CD4-positive, alpha-beta T cell (primary cell): ENCODE measurements around the gene RNF175. TPM values are rescaled to one million over a fixed set of nuclear protein-coding genes. Genes with fewer than 3 reads are reported as not detected.

Experiments used
- ATAC-seq: fragments of 200-7000 bp; cut with Tn5 transposase; one replicate; pipeline ENCODE4 v1.10.0; 2022; ENCODE audit warnings: mild to moderate bottlenecking; ENCODE audit not compliant: poor library complexity
- CTCF ChIA-PET: fragments of 350-600 bp; sonication (Branson Sonifier 250); formaldehyde crosslinking; loops from one replicate; lab custom pipeline; 2021; ENCODE audit warnings: antibody characterized with exemption, inconsistent platforms; lab: Charles Lee
- POLR2A ChIA-PET: fragments of 350-600 bp; sonication (Branson Sonifier 250); formaldehyde crosslinking; loops from one replicate; lab custom pipeline; 2021; ENCODE audit warnings: antibody characterized with exemption, inconsistent platforms; lab: Charles Lee
- DNase-seq, 14 experiments: peaks; one replicate each; pipeline ENCODE4 v3.0.0-alpha.2; 2013 to 2020; ENCODE audit warnings: mixed read lengths in 2 of 14
- H3K27ac ChIP-seq, 2 donors: one replicate each; pipeline versions ENCODE4 v1.5.1 to v1.7.0; 2013; ENCODE audit warnings: low read length in 2 of 2, low read depth in 1 of 2, mild to moderate bottlenecking in 1 of 2
- H3K27me3 ChIP-seq, 2 experiments: 1 replicate in 1 of 2; 2 replicates in 1 of 2; pipeline versions ENCODE4 v1.6.1 to v1.7.0; 2013; ENCODE audit warnings: low read length in 2 of 2, control low read depth in 1 of 2, mild to moderate bottlenecking in 1 of 2, moderate library complexity in 1 of 2; ENCODE audit not compliant: insufficient read depth in 2 of 2, control insufficient read depth in 1 of 2
- H3K36me3 ChIP-seq: one replicate; pipeline ENCODE4 v1.6.1; 2013; ENCODE audit warnings: low read length, control low read depth; ENCODE audit not compliant: insufficient read depth
- H3K4me1 ChIP-seq: one replicate; pipeline ENCODE4 v1.6.1; 2013; ENCODE audit warnings: low read length, control low read depth; ENCODE audit not compliant: insufficient read depth
- H3K4me3 ChIP-seq: one replicate; pipeline ENCODE4 v1.5.1; 2013; ENCODE audit warnings: mild to moderate bottlenecking, low read length, moderate library complexity
- H3K9me3 ChIP-seq, 2 experiments: 1 replicate in 1 of 2; 2 replicates in 1 of 2; pipeline versions ENCODE4 v1.6.1 to v1.7.0; 2013; ENCODE audit warnings: low read length in 2 of 2, mild to moderate bottlenecking in 2 of 2, control low read depth in 1 of 2, moderate library complexity in 1 of 2; ENCODE audit not compliant: control insufficient read depth in 1 of 2, insufficient read depth in 1 of 2
- H3K27ac Mint-ChIP-seq: one replicate; pipeline ENCODE4 v1.8.0; 2020; ENCODE audit warnings: mixed read lengths
- H3K27me3 Mint-ChIP-seq: one replicate; pipeline ENCODE4 v1.8.0; 2021; ENCODE audit warnings: mixed read lengths
- H3K36me3 Mint-ChIP-seq: one replicate; pipeline ENCODE4 v1.8.0; 2021; ENCODE audit warnings: low read depth, mixed read lengths
- H3K4me1 Mint-ChIP-seq: one replicate; pipeline ENCODE4 v1.8.0; 2021; ENCODE audit warnings: low read depth, mixed read lengths
- H3K4me3 Mint-ChIP-seq: one replicate; pipeline ENCODE4 v1.8.0; 2020; ENCODE audit warnings: mild to moderate bottlenecking, mixed read lengths
- H3K9me3 Mint-ChIP-seq: one replicate; pipeline ENCODE4 v1.8.0; 2020; ENCODE audit warnings: mixed read lengths
- intact Hi-C, 2 experiments: fragments of 100-400 bp; cut with DNase I in 1 of 2; cut with micrococcal nuclease in 1 of 2; formaldehyde crosslinking; loops; one replicate each; pipeline versions ENCODE4 v1.15.1 to v1.9.0; 2023 to 2025; cut with DNase I, micrococcal nuclease
- total RNA-seq, 174 experiments: library from RNA in 2 of 174; stranded (reverse) in 2 of 174; gene quantifications; one replicate each; pipeline ENCODE4 v1.2.3 and lab custom pipeline; 2021 to 2026
- TF ChIP-seq, protein P1 (sequence below): fragments of 200-600 bp; IDR thresholded peaks from one replicate; pipeline ENCODE4 v1.8.0; 2022; ENCODE audit warnings: antibody characterized with exemption, mild to moderate bottlenecking

Gene RNF175
- total RNA-seq, 2 experiments from 2014 or later = 1.4 to 1.8 TPM

DNA sequence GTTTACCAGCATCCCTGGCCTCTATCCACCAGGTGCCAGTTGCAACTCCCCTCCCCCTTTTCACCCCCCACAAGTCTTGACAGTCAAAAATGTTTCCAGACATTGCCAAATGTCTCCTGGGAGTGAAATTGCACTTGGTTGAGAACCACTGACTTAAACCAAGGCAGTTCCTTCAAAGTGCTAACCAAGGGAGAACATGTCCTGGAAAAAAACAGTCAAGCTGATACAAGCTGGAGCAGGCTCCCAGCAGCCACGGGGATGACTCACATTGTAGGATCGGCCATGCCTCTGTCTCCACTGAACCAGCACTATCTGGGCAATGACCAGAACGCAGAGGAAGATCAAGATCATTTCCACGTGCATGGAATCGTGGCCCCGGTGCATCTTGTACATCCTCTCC, 11.4 kb downstream of the RNF175 start:
- POLR2A ChIA-PET = no interaction called here
- CTCF ChIA-PET = no interaction called here
- no peaks in the 10 kb centered on the region for H3K4me1 ChIP-seq
- TF ChIP-seq, protein P1, sequence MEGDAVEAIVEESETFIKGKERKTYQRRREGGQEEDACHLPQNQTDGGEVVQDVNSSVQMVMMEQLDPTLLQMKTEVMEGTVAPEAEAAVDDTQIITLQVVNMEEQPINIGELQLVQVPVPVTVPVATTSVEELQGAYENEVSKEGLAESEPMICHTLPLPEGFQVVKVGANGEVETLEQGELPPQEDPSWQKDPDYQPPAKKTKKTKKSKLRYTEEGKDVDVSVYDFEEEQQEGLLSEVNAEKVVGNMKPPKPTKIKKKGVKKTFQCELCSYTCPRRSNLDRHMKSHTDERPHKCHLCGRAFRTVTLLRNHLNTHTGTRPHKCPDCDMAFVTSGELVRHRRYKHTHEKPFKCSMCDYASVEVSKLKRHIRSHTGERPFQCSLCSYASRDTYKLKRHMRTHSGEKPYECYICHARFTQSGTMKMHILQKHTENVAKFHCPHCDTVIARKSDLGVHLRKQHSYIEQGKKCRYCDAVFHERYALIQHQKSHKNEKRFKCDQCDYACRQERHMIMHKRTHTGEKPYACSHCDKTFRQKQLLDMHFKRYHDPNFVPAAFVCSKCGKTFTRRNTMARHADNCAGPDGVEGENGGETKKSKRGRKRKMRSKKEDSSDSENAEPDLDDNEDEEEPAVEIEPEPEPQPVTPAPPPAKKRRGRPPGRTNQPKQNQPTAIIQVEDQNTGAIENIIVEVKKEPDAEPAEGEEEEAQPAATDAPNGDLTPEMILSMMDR = no peak
- Mint-ChIP-seq H3K27me3 (peaks cover 4% of the 10 kb centered on the region), H3K36me3 (no peaks in the 10 kb centered on the region), H3K4me3 (no peak overlapping the region), H3K4me1 (no peaks in the 10 kb centered on the region), H3K9me3 (no peaks in the 10 kb centered on the region), H3K27ac (no peak overlapping the region)
- no peak overlapping the region for H3K4me3 ChIP-seq
- no peaks in the 10 kb centered on the region for H3K36me3 ChIP-seq
- H3K27ac ChIP-seq = no peak overlapping the region
- no peaks in the 10 kb centered on the region for H3K27me3 ChIP-seq
- ATAC-seq (no peak), DNase-seq (no peak)
- intact Hi-C loops = loop anchor here in 1 of 2 experiments (5.0 kb wide), 1 partner anchor 606 kb away; no protein-coding TSS in a partner anchor
- no peaks in the 10 kb centered on the region for H3K9me3 ChIP-seq

DNA sequence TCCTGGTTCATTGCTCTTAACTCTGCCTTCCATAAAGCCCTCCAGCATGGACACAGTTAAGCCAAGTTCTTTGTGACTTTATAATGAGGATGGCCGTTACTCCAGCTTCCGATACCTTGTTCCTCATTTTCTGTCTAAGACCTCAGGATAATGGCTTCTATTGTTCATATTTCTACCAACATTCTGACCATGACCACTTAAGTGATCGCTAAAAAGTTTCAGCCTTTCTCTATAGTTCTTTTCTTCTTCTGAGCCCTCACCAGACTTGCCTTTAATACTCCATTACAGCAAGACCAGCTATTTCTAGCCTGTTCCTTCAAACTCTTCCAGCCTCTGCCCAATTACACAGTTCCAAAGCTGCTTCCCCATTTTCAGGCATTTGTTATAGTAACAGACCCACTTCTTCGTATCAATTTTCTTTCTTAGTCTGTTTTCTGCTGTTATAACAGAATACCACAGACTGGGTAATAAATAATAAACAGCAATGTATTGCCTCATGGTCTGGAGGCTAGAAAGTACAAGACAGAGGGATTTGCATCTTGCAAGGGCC, 12.3 kb downstream of the RNF175 start:
- Mint-ChIP-seq H3K9me3 (no peaks in the 10 kb centered on the region), H3K27me3 (peaks cover 4% of the 10 kb centered on the region), H3K27ac (no peak overlapping the region), H3K4me1 (no peaks in the 10 kb centered on the region), H3K36me3 (no peaks in the 10 kb centered on the region), H3K4me3 (no peak overlapping the region)
- Histone ChIP-seq H3K9me3 (no peaks in the 10 kb centered on the region), H3K4me3 (no peak overlapping the region), H3K36me3 (no peaks in the 10 kb centered on the region), H3K4me1 (no peaks in the 10 kb centered on the region), H3K27ac (no peak overlapping the region), H3K27me3 (no peaks in the 10 kb centered on the region)
- DNase-seq (no peak), ATAC-seq (no peak)
- TF ChIP-seq, protein P1 = no peak
- CTCF ChIA-PET = no interaction called here
- POLR2A ChIA-PET = no interaction called here
- intact Hi-C loops = loop anchor here in 1 of 2 experiments (5.0 kb wide), 1 partner anchor 605 kb away; no protein-coding TSS in a partner anchor

DNA sequence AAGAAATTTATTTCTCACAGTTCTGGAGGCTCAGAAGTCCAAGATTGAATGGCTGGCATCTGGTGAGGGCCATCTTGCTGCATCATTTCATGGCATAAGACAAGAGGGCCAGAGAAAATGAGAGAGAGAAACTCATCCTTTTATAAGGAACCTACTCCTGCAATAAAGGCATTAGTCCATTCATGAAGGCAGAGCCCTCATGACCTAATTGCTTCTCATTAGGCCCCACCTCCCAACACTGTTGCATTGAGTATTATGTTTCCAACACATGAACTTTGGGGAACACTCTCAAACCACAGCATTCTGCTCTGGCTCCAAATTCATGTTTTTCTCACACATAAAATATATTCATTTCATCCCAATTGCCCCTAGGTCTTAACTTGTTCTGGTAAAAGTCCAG, 14.2 kb downstream of the RNF175 start:
- Mint-ChIP-seq H3K4me1 (no peaks in the 10 kb centered on the region), H3K4me3 (no peak overlapping the region), H3K36me3 (no peaks in the 10 kb centered on the region), H3K27ac (no peak overlapping the region), H3K9me3 (peaks cover 5% of the 10 kb centered on the region), H3K27me3 (peaks cover 10% of the 10 kb centered on the region)
- H3K36me3 ChIP-seq = no peaks in the 10 kb centered on the region
- H3K27me3 ChIP-seq = peaks cover 0 to 4% of the 10 kb centered on the region in 2 experiments
- DNase-seq (no peak), ATAC-seq (no peak)
- H3K9me3 ChIP-seq = peaks cover 0 to 5% of the 10 kb centered on the region in 2 experiments
- CTCF ChIA-PET = no interaction called here
- TF ChIP-seq, protein P1 = no peak
- H3K4me3 ChIP-seq = no peak overlapping the region
- intact Hi-C loops = loop anchor here in 1 of 2 experiments (5.0 kb wide), 1 partner anchor 603 kb away; no protein-coding TSS in a partner anchor
- no peaks in the 10 kb centered on the region for H3K4me1 ChIP-seq
- no peak overlapping the region for H3K27ac ChIP-seq
- POLR2A ChIA-PET = no interaction called here
